GM10248 (cell line): Measurements from ENCODE around the gene ARID4A.
"Not testable (repeated sequence)": the region's sequence is repeated elsewhere in the genome, so short reads cannot be mapped to it uniquely, and the experiment has no call there.

ENCODE experiments used
- CTCF ChIA-PET: fragments of 300-600 bp; sonication (Branson Sonifier 250); formaldehyde crosslinking; extraction: SDS; loops from one replicate; lab custom pipeline; 2021; ENCODE audit warnings: antibody characterized with exemption; lab: Yijun Ruan, JAX
- POLR2A ChIA-PET: fragments of 350-650 bp; sonication (Branson Sonifier 250); formaldehyde crosslinking; extraction: SDS; loops from one replicate; lab custom pipeline; 2020; ENCODE audit warnings: antibody characterized with exemption; lab: Yijun Ruan, JAX
- DNase-seq: peaks from one replicate; pipeline ENCODE4 v3.0.0; 2012; ENCODE audit errors: extremely low spot score
- CTCF ChIP-seq: IDR thresholded peaks from 2 replicates; pipeline ENCODE4 v1.5.1; 2012; ENCODE audit warnings: mild to moderate bottlenecking, low read depth; ENCODE audit errors: extremely low read depth, missing control alignments, control extremely low read depth

Gene ARID4A

GRCh38 chr14:58298477-58299400 lies at the start of gene ARID4A:
Gene ARID4A (plus strand): TSS chr14:58298555. CDS start chr14:58299855, 1,300 bp downstream.
- CTCF ChIA-PET: interaction anchor here (0.7 to 1.9 kb wide), 14 partner anchors 8 to 97 kb away, joined by 3 to 5 read pairs (median 3); partner anchors contain the start of gene TOMM20L
- POLR2A ChIA-PET: interaction anchor here (0.6 to 1.5 kb wide), 15 partner anchors 9 to 129 kb away, joined by 3 to 12 read pairs (median 4); partner anchors contain the start of genes KIAA0586, PSMA3 and TIMM9
- no peak for TF ChIP-seq CTCF
- DNase-seq: peak; percentile 62

- CTCF ChIA-PET: interaction anchor here (1.3 kb wide), 1 partner anchor 60 kb away, joined by 3 read pairs; no protein-coding TSS in a partner anchor
- no peak for DNase-seq
- no peak for TF ChIP-seq CTCF
- POLR2A ChIA-PET: no interaction called here
These were observed 48.7 kb upstream of the ARID4A start for GRCh38 chr14:58249611-58250010.

GRCh38 chr14:58258156-58258555 lies 40.2 kb upstream of the ARID4A start:
- no peak for TF ChIP-seq CTCF
- ChIA-PET CTCF (interaction anchor here (1.4 to 2.3 kb wide), 2 partner anchors 10 to 17 kb away, joined by 5 to 8 read pairs; no protein-coding TSS in a partner anchor), POLR2A (no interaction called here)
- no peak for DNase-seq

- CTCF ChIA-PET: not testable (repeated sequence)
These were observed 36.4 kb upstream of the ARID4A start for GRCh38 chr14:58262005-58262404.

GRCh38 chr14:58265401-58265800 lies 33.0 kb upstream of the ARID4A start:
- TF ChIP-seq CTCF: no peak
- POLR2A ChIA-PET: no interaction called here
- CTCF ChIA-PET: interaction anchor here (0.9 to 3.3 kb wide), 5 partner anchors 10 to 130 kb away, joined by 3 to 20 read pairs (median 3); partner anchors contain the start of gene TOMM20L
- no peak for DNase-seq

More at GRCh38 chr14:58262005-58262404, 36.4 kb upstream of the ARID4A start:
- DNase-seq, POLR2A ChIA-PET: not testable (repeated sequence)

GRCh38 chr14:58270628-58271027 lies 27.7 kb upstream of the ARID4A start:
- DNase-seq: no peak
- no peak for TF ChIP-seq CTCF
- ChIA-PET CTCF (no interaction called here), POLR2A (interaction anchor here (0.6 kb wide), 1 partner anchor 11 kb away, joined by 3 read pairs; no protein-coding TSS in a partner anchor)
